LNCaP clone FGC (cell line): Measurements from ENCODE around the gene COPB1.

Experiments used
- DNase-seq: peaks from one replicate; pipeline ENCODE4 v3.0.0-alpha.2; 2011; ENCODE audit warnings: low read depth
- H3K4me3 ChIP-seq: 2 replicates; pipeline ENCODE4 v1.5.1; 2011; ENCODE audit warnings: mild to moderate bottlenecking, low read depth, low read length, control low read depth
- CTCF ChIP-seq: IDR thresholded peaks from 2 replicates; pipeline ENCODE4 v1.5.1; 2012; ENCODE audit warnings: mild to moderate bottlenecking; ENCODE audit not compliant: control insufficient read depth, insufficient read depth; ENCODE audit errors: extremely low read depth

Gene COPB1

GRCh38 chr11:14513800-14514199, 14.2 kb upstream of the COPB1 start:
- no peak for TF ChIP-seq CTCF
- no peak for DNase-seq
- H3K4me3 ChIP-seq = no peak overlapping the region

GRCh38 chr11:14506532-14506931, 6.9 kb upstream of the COPB1 start:
- no peak for DNase-seq
- no peak overlapping the region for H3K4me3 ChIP-seq
- TF ChIP-seq CTCF = no peak

GRCh38 chr11:14503023-14503422, 3.4 kb upstream of the COPB1 start:
- TF ChIP-seq CTCF = no peak
- no peak for DNase-seq
- H3K4me3 ChIP-seq = no peak overlapping the region

- no peak for TF ChIP-seq CTCF
- DNase-seq = no peak
- H3K4me3 ChIP-seq = no peak overlapping the region
Observed at GRCh38 chr11:14502039-14502438, 2.4 kb upstream of the COPB1 start.

DNA sequence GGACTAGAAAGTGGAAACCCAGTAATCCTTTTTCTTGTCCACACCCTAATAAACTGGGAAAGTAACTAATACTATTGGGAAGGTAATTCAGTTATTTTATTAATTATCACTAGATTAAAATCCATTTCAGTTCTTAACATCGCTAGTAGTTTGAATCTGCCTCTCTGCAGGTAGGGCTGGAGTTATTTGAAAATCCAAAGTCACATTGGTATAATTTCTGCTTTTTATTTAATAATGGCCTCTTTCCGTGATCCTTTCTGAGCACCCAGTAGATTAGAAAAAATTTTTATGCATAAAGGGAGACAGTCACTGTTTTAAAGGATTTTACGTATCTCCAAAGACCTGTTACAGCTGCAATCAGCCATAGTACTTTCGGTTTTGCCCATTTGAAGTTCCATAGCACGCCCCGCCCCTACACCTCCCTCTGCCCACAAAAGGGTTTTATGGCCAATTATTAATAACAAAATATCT, 605 bp upstream of the COPB1 start:
- peak overlapping the region; percentile 71 for H3K4me3 ChIP-seq
- TF ChIP-seq CTCF = no peak
- no peak for DNase-seq

- peak overlapping the region; percentile 71 for H3K4me3 ChIP-seq
- TF ChIP-seq CTCF = no peak
- no peak for DNase-seq
Observed at GRCh38 chr11:14499178-14499559, 442 bp downstream of the COPB1 start.

GRCh38 chr11:14480716-14481115, 18.9 kb downstream of the COPB1 start:
- no peak for TF ChIP-seq CTCF
- H3K4me3 ChIP-seq = no peak overlapping the region
- DNase-seq = no peak
